PFSK-1 (cell line): ENCODE results near the gene DGKZ.

Experiments
- POLR2AphosphoS5 ChIP-seq: IDR thresholded peaks from 2 replicates; pipeline ENCODE4 v1.6.1; 2012; ENCODE audit warnings: low read depth, mild to moderate bottlenecking, control low read depth, low read length, moderate library complexity
- TAF1 ChIP-seq: IDR thresholded peaks from 2 replicates; pipeline ENCODE4 v1.6.1; 2012; ENCODE audit warnings: low read length, control low read depth, borderline replicate concordance; ENCODE audit not compliant: insufficient read depth

- TF ChIP-seq POLR2AphosphoS5 (no peak), TAF1 (no peak)
These were observed 7.4 kb upstream of the DGKZ start for GRCh38 chr11:46339816-46340215.
